HG03469 (cell line): Measurements from ENCODE around the gene DZIP1.

ENCODE experiments used
- ATAC-seq: cut with Tn5 transposase; IDR thresholded peaks from one replicate; pipeline ENCODE4 v1.9.1; 2021; ENCODE audit warnings: mild to moderate bottlenecking, moderate library complexity, moderate number of reproducible peaks; ENCODE audit not compliant: unreplicated experiment

Gene DZIP1

DNA sequence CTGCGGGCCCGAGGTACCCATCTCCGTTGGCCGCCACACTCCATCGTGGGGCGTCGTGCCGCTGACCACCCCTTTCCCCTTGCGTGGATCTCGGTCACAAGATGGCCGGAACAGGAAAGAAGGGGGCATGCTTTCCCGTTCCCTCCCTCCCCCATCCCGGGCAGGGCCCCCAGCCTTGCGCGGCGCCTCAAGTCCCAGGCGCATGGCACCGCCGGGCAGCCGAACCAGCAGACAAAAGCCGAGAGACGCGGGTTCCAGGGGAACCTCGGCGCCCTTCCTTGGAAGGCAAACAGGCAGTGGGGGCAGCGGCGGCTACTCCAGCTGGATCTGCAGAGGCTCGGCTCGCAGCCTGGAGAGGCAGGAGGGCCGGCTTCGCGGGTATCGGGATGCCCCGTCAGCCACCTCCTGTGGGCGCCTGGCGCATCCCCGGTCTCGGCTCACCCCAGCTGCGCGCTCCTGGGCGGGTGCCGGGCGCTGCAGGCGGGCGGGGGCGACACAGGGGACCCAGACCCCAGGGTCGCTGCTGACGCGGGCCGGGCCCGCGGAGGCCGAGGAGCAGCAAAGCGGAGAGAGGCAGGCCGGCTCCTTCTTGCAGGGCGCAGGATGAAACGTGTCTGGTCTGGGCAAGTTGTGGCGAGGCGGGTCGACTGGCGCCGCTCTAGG lies 439 bp downstream of the DZIP1 start:
- no peak for ATAC-seq

DNA sequence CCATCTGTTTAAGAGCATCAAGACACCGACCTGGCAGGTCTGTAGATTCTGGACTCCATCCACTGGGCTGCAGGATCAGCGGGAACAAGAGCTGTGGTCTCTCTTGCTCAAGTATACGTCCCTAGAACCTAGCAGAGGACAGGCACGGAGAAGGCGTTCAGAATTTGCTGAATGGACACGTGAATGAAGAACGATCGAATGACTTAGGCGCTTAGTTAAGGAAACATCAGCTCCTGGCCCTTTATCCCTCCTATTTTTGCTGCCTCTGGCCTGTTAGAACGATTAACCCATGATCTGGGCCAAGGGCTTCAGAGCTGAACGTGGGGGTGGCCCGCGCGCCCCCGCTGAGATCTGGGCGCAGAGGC lies 953 bp downstream of the DZIP1 start:
- ATAC-seq: no peak

DNA sequence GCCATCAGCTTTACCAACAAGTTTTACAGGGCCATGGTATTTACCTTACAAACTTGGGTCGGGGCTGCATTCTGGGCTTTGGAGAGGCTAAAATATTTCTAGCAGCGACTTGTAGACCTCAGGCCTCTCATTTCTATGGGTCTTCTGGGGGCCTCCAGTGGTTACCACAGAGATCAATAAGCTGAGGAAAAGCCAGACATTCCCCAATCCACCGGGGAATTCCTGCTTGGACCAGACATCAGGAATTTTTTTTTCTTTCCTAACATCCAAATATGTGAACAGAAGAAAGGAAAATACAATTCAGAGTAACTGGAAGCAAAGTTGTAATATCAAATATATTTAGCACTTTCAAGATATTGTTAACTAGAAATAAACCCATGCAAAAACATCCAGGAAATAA lies 1.5 kb downstream of the DZIP1 start:
- no peak for ATAC-seq

DNA sequence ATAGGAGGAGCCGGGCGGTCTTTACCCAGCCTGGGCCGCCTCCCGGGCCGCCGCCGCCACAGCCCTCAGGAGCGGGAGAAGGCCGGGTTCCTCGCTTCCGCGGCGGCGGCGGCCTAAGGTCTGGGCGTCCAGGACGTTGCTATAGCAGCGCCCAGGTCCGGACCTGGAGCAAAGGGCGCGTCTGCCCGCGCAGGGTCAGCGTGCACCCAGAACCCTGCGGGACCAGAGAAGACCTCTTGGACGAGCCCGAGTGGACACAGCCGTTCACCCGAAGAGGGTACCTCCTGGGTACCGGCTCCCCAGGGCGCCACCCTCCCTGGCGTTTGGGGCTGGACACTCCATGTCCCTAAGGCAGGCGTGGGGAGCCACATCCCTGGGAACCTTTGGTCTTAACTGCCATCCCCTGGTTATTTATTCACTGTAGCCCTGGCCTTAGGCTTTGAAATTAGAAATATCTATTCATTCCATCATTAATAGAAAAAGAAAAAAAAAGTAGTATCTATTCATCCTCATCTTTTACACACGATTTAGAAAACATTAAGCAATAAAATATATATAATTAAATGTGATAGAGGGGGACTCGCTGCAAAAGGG lies 2.4 kb downstream of the DZIP1 start:
- no peak for ATAC-seq

DNA sequence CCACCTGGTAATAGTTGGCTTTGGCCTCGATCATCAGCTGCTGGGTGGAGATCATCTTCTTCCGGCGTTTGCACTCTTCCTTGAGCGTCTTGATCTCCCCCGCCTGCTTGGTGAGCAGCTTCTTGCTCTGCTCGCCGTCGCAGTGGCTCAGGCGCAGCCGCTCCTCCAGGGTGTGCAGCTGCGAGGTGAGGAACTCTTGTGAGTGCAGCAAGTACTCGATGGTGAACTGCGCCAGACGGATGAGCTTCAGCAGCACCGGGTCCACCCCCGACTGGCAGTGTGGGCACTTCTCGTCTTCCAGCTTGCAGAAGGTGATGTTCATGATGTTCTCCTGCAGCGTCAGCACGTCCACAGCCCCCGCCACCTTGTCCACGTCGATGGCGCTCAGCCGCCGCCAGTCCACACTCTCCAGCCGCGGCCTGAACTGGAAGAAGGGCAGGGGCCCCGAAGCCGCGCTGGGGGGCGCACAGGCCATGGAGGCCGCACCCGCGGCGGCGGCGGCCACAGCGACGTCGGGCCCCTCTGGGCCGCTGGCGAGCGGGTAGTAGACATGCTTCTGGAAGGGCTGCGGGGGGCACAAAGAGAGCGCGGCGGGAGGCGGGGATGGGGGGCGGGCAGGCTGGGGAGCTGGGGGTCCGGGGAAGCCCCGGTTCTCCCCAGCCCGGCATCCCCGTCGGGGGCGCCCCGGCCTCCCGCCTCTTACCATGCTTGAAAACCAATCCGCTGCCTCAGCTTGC lies 3.0 kb downstream of the DZIP1 start:
- no peak for ATAC-seq

DNA sequence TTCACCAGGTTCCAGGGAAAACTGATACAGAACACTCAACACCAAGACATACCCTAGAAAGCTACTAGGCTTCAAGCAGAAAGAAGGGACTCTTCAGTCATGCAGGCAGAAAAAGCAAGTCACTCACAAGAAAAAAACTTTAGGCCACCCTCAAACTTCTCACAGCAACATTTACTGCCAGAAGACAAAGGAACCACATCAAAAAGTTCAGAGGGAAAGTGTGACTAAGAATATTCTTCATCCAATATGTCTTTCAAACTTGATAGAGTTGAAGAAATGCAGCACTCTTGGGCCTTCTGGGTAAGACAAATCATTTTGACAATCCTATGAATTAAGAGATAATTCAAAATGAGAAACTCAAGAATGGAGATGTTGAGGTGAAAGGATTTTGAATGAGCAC lies 7.7 kb downstream of the DZIP1 start:
- ATAC-seq: no peak

DNA sequence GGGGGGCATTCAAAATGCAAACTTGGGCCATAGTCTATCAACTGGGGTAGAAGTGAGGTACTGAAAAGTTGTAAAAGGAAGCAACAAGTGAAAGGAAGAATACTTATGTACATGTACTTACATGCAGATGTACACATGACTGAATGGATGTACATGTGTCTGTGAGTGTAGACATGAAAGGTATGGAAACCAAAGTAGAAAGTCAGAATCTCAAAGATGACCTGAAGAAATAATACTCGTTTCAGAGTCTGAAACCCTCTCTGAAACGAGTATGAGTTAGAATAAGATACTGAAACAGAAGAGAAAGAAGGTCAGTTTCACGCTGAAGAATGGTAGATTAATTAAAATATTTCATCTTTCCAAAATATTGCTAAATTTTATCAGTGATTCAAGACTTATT lies 13.9 kb downstream of the DZIP1 start:
- no peak for ATAC-seq

DNA sequence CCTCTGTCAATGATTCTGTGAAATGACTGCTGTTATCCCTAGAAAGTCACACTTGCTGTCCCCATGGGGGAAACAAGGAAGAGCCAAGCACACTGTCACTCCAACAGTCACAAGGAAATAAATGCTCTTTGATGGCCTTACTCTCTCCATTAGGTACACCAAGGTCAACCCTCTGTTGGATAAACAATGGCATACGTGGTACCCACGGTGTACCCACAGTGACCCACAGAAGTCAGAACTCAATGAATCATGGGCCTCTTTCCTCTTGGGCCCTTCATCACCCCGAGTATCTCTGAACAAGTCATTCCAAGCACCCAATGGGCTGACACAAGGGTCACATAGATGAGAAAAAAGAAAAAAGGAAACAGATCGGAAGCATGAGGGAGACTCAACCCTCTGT lies 15.4 kb downstream of the DZIP1 start:
- no peak for ATAC-seq

DNA sequence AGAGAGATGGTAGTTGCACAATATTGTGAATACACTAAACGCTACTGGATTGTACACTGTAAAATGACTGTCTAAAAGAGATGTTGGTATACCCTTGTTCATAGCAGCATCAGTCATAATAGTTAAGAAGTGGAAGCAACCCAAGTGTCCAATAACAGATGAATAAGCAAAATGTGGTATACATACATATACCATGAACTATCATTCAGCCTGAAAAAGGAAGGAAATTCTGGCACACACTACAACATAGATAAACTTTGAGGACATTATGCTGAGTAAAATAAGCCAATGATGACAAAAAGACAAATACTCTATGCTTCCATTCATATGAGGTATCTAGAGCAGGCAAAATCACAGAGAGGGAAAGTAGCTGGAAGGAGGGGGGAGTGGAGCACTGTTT lies 16.0 kb downstream of the DZIP1 start:
- no peak for ATAC-seq

DNA sequence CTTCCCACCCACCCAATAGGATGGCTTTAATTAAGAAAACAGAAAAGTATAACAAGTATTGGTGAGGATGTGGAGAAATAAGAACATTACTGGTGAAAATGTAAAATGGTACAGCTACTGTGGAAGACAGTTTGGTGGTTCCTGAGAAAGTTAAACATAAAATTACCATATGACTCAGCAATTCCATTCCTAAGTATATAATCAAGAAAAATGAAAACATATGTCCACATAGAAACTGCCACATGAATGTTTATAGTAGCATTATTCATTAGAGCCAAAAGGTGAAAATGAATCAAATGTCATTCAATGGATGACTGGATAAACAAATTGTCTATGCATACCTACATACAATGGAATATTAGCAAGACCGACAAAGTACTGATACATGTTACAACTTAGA lies 16.9 kb downstream of the DZIP1 start:
- no peak for ATAC-seq

DNA sequence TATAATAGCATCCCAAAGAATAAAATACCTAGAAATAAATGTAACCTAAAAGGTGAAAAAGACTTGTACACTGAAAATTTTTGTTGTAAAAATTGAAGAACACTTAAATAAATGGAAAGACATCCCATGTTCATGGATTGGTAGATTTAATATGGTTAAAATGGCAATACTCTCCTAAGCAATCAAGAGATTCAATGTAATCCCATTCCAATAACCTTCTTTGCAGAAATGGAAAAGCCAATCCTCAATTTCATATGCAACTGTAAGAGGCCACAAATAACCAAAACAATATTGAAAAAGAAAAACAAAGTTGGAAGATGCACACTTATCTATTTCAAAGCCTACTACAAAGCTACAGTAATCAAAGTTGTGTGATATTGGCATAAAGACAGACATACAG lies 17.7 kb downstream of the DZIP1 start:
- ATAC-seq: no peak

DNA sequence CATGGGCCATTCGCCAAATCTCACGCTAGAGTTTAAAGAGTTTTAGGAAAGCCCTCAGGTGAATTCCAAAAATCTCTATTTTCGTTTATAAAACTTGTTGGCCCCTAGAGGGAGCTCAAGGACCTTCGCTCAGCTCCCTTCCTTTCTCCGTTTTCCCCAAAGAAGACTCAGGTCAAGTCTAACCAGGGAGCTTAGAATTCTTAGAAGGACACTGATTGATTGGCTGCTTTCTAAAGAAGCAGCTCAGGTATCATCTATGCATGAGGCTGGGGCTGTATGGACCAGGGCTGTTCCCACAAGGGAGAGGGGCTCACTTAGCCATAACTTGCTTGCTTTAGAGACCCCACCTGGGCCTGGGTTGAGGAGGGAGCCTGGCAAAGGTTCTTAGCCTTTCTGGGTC lies 20.5 kb downstream of the DZIP1 start:
- no peak for ATAC-seq

DNA sequence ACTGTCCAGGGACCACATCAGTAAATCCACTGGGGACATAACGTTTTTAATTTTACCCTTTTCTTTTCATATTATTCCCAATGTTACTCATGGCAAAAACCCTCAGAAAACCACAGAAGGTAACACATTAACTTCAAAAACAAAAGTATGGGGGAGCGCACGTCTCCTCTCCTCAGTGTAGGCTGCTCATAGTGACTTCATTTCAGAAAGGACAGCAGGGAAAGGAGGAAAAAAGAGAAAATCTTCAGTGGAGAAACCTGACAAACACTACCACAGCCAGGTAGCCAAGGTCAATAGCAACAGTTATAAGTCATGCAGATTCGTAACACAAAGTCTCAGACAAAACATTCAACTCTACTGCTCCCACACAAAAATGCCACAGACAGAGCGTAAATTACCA lies 21.4 kb downstream of the DZIP1 start:
- ATAC-seq: no peak

DNA sequence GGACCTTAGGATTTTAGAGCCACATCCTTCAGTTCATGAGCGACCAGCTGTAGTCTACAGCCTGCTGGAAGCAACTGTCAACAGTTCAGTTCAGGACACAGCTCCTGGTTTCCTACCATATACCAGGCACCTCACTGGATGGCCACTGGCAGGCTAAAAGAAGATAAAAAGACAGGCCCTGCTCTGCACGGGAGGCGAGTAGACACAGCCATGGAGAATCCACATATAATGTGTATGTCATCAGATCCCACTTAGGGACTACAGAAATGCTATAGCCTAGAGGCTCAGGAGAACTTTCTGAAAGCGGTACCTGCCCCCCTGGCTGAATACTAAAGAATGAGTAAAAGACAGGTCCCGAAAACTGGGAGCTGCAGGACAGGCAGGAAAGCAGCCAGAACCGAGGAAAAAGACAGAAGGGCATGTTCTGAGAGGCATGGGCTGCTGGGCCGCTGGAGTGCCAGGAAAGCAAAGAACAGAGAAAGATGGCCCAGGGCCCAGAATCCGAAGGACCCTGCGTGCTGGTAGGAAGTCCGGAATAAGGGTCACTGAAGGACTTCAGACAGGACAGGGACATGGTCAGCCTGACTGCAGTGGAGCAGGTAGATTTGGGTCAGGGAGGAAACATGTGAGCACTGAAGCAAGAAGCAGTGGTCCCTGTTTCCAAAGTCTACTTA lies 23.5 kb downstream of the DZIP1 start:
- no peak for ATAC-seq

DNA sequence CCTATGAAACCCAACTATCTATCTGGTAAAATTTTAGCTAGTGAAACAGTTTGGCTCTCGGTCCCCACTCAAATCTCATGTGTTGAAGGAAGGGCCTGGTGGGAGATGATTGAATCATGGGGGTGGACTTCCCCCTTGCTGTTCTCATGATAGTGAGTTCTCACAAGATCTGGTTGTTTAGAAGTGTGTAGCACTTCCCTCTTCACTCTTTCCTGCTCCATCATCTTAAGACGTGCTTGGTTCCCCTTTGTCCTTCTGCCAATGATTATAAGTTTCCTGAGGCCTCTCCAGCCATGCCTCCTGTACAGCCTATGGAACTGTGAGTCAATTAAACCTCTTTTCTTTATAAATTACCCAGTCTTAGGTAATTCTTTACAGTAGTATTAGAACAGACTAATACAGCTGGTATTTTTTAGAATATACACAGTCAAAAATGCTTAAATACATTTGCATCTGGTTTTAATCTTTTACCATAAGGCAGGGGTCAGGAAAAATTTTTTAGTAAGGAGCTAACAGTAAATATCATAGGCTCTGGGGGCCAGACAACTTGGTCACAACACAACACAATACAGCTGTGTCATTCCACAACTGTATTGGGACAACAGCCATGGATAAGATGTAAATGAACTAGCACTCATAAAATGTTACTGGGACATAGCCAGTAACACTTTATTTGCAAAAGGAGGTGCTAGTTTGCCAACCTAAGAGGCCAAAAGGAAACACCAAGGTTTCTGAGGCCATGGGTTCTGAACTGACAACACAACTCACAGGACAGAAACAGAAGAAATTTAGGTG lies 24.3 kb downstream of the DZIP1 start:
- ATAC-seq: no peak

DNA sequence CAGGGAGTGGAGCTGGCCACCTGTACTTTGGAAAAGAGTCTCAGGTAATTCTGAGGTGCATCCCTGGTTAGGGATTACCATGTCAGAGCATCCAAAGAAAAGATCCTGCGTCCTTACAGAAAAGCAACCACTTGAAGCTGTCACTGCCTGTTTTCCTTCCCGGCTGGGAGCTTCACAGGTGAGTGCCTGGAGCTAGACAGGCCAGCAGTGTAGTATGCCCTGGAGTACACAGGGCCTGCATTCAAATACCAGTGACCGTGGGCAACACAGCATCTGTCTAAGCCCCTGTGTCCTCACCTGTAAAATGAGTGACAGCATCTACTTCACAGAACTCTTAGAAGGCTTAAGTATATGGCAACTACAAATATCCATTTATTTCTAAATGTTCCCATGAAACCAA lies 29.0 kb downstream of the DZIP1 start:
- no peak for ATAC-seq

DNA sequence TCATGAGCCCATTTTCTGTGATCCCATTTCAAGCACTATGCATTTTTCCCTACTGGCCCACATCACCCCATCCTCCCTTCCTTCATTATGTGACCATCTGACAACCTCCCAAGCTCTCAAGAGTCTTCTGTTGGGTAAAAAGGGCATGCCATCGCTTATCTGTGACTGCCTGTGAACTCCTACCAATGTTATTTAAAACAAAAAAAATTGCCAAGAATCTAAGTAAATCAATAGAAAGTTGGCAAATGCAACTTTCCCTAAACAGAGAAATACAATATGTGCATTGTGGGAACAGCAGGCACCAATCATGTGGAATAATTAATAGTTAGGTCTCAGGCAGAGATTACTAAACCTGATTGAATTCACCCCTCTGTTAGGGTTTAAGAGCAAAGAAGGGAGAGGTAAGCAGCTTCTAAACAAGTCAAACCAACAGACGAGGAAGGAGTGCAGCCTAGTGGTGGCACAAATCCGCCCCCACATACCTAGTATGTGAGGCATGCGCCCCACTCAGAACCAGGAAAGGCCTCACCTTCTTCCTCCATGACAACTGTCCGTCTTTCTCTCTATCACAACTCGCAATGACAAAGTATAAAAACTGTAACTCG lies 29.8 kb downstream of the DZIP1 start:
- ATAC-seq: no peak

DNA sequence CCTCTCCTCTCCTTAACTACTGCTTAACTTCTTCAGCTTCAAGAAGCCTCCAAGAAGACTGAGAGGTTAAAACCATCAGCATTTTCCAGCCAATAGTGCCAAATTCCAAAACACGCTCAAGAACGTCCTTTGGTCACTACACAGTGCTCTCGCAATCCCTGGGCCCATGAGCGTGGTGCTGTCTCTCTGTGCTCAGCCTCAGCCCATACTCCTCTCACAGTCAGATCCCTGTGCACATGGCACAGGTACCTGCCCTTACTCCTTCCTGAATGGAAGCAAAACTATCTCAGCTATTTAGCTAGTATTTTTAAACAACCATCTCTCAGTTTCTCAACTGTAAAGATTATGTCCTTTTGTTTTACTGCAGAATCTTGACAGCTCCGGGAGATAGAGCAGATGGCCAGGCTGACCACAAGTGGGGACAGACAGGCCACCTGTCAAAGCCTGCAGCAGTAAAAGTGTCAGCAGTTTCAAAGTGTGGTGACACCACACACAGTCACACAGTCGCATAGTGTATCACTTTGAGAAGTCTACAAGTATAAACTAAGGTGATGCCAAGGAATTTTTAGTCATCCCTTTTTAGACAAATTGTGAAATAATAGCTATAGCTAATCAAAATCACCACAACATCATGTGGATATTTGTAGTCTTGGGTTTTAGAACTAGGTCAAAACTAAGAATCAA lies 35.7 kb downstream of the DZIP1 start:
- ATAC-seq: no peak

DNA sequence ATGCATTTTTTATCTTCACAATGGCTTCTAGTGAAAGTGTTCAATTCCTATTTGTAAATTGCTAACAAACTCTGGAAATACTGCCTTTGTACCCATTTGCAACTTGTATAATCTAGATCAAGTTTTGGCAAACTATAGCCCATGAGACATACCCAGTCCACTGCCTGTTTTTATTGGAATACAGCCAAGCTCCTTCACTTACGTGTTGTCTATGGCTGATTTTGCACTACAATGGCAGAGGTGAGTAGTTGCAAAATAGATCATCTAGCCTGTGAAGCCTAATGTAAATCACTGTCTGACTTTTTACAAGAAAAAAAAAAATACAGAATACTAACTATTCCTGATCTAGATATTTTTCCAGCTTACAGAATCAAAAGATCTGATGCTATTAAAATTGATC lies 37.1 kb downstream of the DZIP1 start:
- ATAC-seq: no peak

DNA sequence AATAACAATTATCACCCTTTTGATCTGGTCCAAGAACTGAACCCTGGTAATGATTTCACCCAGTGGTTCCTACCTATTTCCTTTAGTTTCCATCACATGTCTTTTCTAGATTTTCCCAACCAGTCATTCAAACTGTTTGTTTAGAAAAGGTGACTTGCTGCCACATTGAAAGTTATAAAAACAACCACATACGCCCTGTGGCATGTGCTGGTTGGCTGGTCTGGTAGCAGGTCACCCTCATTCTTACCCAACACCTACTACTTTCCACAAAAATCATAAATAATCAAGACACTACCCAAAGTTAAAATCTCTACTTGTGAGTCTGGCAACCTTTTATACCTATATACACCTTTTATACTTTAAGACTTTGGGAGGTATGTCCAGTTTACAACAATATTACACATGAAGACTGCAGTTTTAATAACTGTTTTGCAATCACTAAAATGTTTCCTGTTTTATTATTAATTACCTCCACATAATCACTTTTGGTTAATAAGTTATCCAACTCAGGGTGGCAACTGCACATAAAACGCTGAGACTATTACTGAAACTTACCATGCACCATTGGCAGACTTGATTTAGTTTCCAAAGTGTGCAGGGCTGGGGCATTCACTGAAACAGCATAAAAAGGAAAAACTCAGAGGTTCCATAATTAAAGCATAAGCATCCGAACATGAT lies 38.9 kb downstream of the DZIP1 start:
- ATAC-seq: no peak
